Right ventricle myocardium inferior (tissue), 1 donor: Measurements from ENCODE around the gene MORC1. TPM values are rescaled to one million over a fixed set of nuclear protein-coding genes. Genes with fewer than 3 reads are reported as not detected.

ENCODE experiments used
- ATAC-seq: fragments of 200-7000 bp; cut with Tn5 transposase; one replicate; pipeline ENCODE4 v1.9.1; 2020; ENCODE audit warnings: mild to moderate bottlenecking, moderate library complexity
- DNase-seq: peaks from one replicate; pipeline ENCODE4 v3.0.0; 2021; ENCODE audit errors: missing footprints
- intact Hi-C: fragments of 100-400 bp; cut with DNase I; formaldehyde crosslinking; loops from one replicate; pipeline ENCODE4 v1.11.0; 2022
- total RNA-seq: library from RNA; stranded (reverse); fragmentation: NEBNext Ultra II Directional; extraction: Animal tissue kit (Norgen Biotek cat#: 25700); gene quantifications from one replicate; pipeline ENCODE4 v1.2.1, GENCODE V29; 2021
- donor health status: DM: no; HTN: yes; CAD: no; lungs with severe emphysema.

Gene MORC1
- total RNA-seq, 1 donor from 2014 or later, result not detected

DNA sequence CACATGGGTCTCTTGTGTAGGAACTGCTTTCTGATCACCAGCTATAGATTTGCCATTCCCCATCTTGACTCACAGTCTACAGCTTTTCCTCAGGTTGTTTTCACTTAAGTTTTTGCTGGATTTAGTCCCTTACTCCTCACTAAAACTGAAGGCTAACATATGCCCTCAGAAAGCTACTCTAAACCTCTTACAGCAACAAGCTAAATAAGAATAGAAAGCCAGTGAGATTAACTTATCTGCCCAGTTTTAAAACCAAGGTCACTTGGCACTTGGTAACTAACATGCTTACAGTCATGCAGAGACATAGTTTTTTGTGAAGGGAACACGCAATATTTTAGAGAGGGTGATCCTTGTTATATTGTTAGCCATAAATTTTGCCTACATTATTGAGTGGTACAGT lies 164.2 kb downstream of the MORC1 start, which contains the start of gene GUCA1C:
TSS of gene GUCA1C (minus strand) at position 180 of the 400 bp plus-strand sequence. CDS start at position 63, 117 bp downstream.
- DNase-seq (no peak), ATAC-seq (no peak)
- intact Hi-C loops, result no loop called here

DNA sequence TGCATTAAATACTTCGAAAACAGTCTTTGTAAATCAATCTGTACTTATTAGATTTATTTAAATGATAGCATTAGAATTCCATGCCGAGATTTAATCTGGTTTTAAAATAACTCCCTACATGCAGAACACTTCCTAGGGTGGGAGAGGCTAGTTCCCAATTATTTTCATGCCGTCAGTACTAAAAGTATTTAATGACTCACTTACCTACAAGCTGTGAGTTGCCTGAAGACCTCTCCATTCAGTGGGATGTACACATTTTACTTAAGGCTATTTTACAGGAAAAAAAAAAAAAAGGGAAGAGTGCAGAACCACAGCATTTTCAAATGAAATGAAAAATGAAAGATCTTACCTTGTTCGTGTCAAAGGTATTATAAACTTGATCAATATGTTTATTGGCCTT lies 164.7 kb downstream of the MORC1 start:
- no peak for ATAC-seq
- intact Hi-C loops, result no loop called here
- DNase-seq, result no peak

DNA sequence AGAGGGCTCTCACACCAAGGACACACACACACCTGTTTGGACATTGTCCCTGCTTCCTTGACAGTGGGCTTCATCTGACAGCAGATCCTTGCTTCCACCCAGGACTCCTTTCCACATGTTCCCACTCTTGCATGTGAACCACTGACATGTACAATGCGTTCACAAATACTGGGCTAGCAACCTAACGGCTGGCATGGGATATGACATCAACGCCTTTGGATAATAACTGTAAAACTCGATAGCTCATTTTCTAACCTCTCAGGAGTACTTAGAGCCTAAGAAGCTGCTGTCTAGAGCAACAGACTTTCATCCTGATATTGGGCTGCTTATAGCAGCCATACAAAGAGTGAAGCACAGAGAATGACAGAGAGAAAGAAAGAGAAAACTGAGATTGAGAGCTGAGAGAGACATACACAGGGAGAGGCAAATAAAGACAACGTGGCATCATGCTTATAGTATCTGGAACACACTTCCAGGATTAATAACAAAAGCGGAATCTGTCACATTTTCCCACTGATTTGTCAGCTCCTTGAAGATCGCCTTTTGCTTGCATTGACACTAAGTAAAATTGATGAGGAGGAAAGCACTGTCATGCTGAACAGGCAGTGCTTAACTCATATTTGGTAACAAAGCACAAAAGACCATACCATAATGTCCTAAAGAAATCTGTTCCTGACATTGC lies 166.0 kb downstream of the MORC1 start:
- intact Hi-C loops, result no loop called here
- DNase-seq (no peak), ATAC-seq (no peak)

DNA sequence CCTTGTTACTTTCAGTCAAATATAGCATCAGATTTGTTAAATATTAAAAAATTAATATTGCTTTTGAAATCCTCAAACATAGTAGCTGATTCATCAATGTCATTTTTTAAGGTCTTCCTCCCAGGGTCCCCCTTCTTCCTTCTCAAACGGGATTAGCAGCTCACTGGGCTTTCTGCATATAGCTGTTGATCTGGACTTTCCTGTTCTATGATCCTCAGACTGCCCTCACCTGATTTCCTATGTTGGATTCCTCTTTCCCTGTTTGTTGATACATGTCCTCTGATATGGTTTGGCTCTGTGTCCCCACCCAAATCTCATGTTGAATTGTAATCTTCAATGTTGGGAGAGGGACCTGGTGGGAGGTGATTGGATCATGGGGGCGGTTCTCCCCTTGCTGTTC lies 170.1 kb downstream of the MORC1 start:
- intact Hi-C loops, result no loop called here
- no peak for ATAC-seq
- DNase-seq, result no peak

DNA sequence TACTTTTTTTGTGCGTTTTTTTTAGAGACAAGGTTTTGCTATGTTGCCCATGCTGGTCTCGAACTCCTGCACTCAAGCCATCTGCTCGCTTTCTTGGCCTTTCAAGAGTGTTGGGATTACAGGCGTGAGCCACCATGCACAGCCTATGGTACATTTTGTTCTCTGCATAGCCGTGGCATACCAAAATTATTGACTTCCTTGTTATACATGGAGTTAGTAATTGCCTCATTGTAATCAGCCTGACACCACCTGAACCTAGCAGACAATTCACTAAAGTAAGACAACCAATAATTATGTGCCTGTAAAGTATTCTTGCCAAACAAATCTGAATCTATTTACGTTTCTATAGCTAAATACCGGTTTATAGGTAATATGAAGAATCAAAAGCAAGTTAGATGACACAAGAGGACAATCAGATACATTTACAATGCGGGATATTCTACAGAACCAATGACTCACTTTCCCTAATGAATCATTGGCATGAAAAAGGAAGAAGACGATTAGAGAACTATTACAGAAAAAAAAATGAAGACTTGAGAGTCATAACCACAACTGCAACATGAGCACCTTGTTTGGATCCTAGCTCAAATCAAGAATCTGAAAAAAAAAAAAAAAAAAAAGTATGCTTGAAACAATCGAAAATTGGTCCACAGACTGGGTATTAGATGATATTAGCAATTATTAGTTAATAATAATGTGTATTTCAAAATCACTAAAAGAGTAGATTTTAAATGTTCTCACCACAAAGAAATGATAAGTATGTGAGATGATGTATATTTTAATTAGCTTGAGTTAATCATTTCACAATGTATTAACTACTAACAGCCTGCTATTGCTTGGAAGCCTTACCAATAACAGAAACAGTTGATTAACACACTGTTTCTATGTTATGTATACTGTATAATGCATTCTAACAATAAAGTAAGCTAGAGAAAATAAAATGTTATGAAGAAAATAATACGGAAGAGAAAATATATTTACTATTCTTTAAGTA lies 171.3 kb downstream of the MORC1 start:
- intact Hi-C loops, result no loop called here
- no peak for DNase-seq
- ATAC-seq, result no peak

DNA sequence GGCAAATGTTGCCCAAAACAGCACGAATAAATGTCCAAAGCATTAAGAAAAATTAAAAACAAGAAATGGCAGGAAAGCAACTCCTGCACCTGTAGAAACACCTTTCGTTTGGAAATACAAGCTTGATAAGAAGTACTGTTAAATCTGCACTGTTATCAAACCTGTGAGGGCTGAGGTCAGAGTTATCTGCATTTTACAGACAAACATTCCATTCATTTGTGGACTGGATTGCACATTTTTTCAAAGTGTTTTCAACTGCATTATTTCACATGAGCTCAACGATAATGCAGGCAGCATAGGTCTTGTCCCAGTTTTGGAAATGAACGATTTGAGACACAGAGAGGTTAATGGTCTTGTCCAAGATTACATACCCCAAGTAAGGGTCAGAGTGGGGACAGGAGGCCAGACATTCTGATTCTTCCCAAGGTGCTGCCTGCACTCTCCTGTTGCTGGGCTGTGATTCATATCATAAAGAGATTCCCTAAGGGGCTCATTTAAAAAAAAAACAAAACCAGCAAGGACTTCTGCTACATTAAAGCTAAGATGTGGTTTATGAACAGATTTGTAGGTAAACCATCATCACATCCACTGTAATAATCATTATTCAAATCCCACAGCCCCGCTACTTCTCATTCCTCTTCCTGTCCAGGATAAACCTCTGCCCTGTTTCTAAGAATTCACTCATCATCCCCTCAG lies 177.2 kb downstream of the MORC1 start:
- intact Hi-C loops, result no loop called here
- no peak for ATAC-seq
- DNase-seq, result no peak

DNA sequence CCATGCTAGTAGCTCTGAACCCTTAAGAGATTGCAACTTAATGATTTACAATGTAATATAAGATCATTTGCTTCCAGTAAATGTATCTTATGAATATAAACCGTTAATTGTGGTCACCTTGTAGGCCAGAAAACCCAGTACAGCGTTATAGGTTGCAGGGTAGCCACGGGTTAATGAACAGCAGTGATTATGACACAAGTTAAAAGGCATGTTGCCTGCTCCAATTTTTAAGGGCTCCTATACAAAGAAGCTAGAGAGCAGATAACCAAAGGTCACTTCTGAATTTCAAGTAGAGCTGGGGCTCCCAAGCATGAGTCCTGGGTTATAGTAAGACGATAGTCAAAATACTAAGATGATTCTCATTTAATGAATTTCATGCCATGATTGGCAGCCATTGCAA lies 177.8 kb downstream of the MORC1 start:
- intact Hi-C loops, result no loop called here
- DNase-seq, result no peak
- ATAC-seq, result no peak

DNA sequence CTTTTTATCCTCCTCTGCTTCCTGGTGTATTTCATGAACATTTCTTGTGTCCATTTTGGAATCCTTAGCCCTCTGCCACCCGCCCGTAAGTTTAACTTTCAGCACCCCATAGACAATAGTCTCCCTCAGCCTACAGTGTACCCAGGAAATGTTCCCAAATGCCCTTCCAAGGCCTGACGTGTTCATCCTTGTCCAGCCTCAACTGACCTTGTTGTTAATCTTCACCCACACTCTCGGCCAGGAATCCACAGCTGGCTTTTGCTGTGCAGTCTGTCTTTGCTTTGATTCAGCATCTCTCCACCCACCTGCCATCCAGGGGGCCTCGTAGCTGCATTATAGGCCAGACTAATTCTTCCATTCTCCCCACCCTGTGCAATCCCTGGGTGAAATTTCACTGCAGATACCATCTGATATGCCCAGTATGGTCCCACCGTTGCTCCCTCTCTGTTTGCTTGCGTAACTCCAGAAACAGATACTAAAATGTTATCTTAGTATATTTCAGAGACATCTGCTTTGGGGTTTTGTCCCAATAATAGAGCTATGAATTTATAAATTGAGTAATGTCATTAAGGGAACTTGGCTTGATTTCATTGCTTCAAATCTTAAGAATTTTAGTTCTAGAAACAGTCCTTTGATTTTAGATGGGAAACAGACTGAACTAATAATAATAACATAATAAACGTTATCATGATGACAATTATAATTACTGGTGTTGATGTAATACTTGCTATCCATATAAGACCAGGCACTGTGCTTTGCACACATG lies 180.8 kb downstream of the MORC1 start:
- intact Hi-C loops, result no loop called here
- ATAC-seq (peak; percentile 34), DNase-seq (no peak)

DNA sequence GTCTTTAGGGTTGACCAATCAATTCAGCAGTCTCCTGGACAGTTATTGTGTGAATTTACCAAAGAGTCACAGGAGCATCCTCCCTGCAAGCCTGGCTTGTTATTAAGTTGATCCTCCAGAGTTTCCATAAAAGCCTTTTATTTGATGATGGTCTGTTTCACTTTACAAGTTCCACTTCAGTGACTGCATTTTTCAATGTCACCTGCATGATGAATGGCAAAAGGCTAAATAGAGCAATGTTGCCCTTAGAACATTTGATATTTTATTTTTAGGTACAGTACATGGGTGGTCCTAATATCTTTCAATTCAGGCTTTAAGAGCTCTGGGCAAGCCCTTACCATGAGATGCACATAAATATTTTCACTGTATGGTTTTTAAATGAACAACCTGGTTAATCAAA lies 186.9 kb downstream of the MORC1 start:
- ATAC-seq (no peak), DNase-seq (no peak)
- intact Hi-C loops, result no loop called here

DNA sequence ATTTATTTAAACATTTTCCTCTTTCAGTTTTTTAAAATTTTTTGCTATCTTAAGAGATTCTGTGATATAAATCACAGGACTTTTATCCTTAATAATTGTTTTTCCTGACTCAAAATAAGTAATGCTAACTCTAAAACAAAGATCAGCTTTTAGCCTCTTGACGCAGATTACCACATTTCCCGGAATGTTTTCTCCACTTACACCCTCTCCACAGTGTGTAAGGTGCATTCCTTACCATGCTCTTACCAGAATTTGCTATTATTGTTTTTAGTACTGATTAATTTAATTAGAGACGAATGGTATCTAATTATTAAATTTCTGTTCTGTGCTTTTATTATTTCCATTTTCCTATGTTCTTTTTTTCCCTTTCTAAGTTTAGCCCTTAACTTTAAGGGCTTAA lies 199.1 kb downstream of the MORC1 start:
- DNase-seq (no peak), ATAC-seq (no peak)
- intact Hi-C loops, result loop anchor here (5.0 kb wide), 1 partner anchor 257 kb away; no protein-coding TSS in a partner anchor

DNA sequence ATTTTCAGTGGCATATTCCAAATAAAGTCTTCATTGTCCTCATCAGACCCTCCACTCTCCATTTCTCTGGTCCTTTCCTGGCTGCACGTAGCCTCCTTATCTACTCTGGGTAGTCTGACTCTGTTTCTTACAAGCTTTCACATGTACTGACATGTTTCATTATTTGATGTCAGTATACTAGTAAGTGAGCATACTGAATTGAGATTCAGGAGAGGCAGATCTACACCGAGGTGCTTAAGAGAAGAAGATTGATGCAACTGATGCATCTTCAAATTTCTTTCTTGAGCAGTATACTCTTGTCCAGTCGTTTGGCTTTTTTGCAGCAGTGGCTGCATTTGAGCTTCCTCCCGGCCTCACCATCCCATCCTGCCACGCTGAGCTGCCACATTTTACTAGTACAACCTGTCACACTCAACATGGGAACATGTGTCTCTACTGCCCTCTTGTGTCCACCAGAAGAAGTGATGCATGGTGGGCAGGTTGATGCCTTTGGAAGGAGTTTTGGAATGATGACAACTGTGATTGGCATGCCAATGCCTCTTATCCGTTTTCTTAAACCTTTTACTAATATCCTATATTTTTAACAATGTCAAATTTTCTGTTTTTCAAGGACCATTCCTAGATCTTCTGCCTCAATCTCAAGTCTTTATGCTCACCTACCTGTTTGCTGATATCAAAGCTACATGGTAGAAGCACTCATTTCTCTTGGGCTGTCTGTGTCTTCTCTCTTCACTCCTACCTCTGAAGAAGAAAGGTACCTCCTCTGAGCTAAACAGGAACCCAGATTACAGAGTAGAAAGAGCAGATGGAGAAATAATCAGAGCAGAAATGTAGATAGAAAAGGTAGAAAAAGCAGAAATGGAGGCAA lies 202.9 kb downstream of the MORC1 start:
- no peak for DNase-seq

DNA sequence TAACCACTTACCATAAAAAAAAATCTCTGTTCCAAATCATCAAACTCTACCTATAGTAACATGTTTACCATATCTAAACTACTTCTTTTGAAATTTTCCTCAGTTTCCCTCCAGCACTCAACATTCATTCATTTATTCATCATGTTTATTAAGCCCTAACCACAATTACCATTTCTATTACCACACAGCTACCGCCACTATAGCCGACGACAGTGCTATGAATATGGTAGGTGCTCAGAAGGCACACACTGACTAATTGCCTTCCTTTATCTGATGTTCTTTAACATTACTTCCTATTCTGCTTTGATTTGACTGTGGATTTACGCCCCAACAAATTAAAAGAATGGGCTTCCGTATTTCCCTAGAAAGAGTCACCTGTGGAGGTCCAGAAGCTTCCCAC lies 208.1 kb downstream of the MORC1 start:
- intact Hi-C loops, result no loop called here
- ATAC-seq (no peak), DNase-seq (no peak)

More for the DNA sequence above, 202.9 kb downstream of the MORC1 start:
- intact Hi-C loops, result loop anchor here (5.0 kb wide), 1 partner anchor 253 kb away; no protein-coding TSS in a partner anchor
- no peak for ATAC-seq

Other genes with a start within 250 kb of the MORC1 start
- gene GUCA1C, start 164.3 kb downstream of the MORC1 start, total RNA-seq, result not detected
- not detected for gene C3orf85, start 18.6 kb upstream of the MORC1 start, total RNA-seq
- gene DPPA2, start 198.4 kb upstream of the MORC1 start, total RNA-seq, result not detected
- not detected for gene DPPA4, start 219.4 kb upstream of the MORC1 start, total RNA-seq